CD14-positive monocyte (primary cell): ENCODE results near the gene MATN4. TPM values are rescaled to one million over a fixed set of nuclear protein-coding genes. Genes with fewer than 3 reads are reported as not detected.

Experiments
- DNase-seq, 3 donors: peaks; one replicate each; pipeline ENCODE4 v3.0.0-alpha.2; 2011 to 2022
- H2AFZ ChIP-seq: 2 replicates; pipeline ENCODE4 v1.6.0; 2012; ENCODE audit warnings: mild to moderate bottlenecking, low read depth, low read length, inconsistent platforms; ENCODE audit not compliant: insufficient read depth, poor library complexity, severe bottlenecking
- H3K27ac ChIP-seq, 2 donors: 1 replicate in 1 of 2; 2 replicates in 1 of 2; pipeline ENCODE4 v1.5.1; 2012 to 2013; ENCODE audit warnings: low read length in 2 of 2, control low read depth in 1 of 2, inconsistent platforms in 1 of 2, low read depth in 1 of 2, mild to moderate bottlenecking in 1 of 2
- H3K27me3 ChIP-seq, 2 donors: one replicate each; pipeline versions ENCODE4 v1.6.0 to v1.6.1; 2011 to 2013; ENCODE audit warnings: low read length in 2 of 2; ENCODE audit not compliant: control insufficient read depth in 2 of 2, insufficient read depth in 2 of 2
- H3K36me3 ChIP-seq, 2 donors: replicated peaks in 1 of 2; 1 replicate in 1 of 2; 2 replicates in 1 of 2; pipeline versions ENCODE4 v1.5.1 to v1.6.1; 2012 to 2013; ENCODE audit warnings: low read length in 2 of 2, control low read depth in 1 of 2, inconsistent platforms in 1 of 2, mild to moderate bottlenecking in 1 of 2; ENCODE audit not compliant: insufficient read depth in 2 of 2, control insufficient read depth in 1 of 2
- H3K4me1 ChIP-seq, 2 donors: 1 replicate in 1 of 2; 2 replicates in 1 of 2; pipeline versions ENCODE4 v1.5.1 to v1.6.1; 2012 to 2013; ENCODE audit warnings: low read length in 2 of 2, control low read depth in 1 of 2, inconsistent platforms in 1 of 2, mild to moderate bottlenecking in 1 of 2, moderate library complexity in 1 of 2; ENCODE audit not compliant: insufficient read depth in 2 of 2, control insufficient read depth in 1 of 2
- H3K4me2 ChIP-seq: replicated peaks from 2 replicates; pipeline ENCODE3; 2012; ENCODE audit warnings: low read length, moderate library complexity, mild to moderate bottlenecking; ENCODE audit not compliant: poor library complexity, severe bottlenecking; ENCODE audit errors: extremely low read depth
- H3K4me3 ChIP-seq, 3 experiments: fragments of 200-600 bp in 1 of 3; sonication (generic) in 1 of 3; replicated peaks in 1 of 3; 1 replicate in 2 of 3; 2 replicates in 1 of 3; pipeline ENCODE4 v1.5.1; 2011 to 2013; ENCODE audit warnings: low read length in 3 of 3, mild to moderate bottlenecking in 3 of 3, control low read depth in 2 of 3, low read depth in 2 of 3, inconsistent platforms in 1 of 3, moderate library complexity in 1 of 3
- H3K79me2 ChIP-seq: 2 replicates; pipeline ENCODE4 v1.6.0; 2012; ENCODE audit warnings: mild to moderate bottlenecking, control low read depth, inconsistent platforms, low read length, moderate library complexity; ENCODE audit not compliant: insufficient read depth
- H3K9ac ChIP-seq: 2 replicates; pipeline ENCODE4 v1.6.0; 2017; ENCODE audit warnings: low read length, mild to moderate bottlenecking; ENCODE audit not compliant: insufficient read depth, poor library complexity, severe bottlenecking
- H3K9me3 ChIP-seq, 2 donors: replicated peaks in 1 of 2; 1 replicate in 1 of 2; 2 replicates in 1 of 2; pipeline versions ENCODE4 v1.5.1 to v1.6.1; 2012 to 2013; ENCODE audit warnings: low read length in 2 of 2, control low read depth in 1 of 2; ENCODE audit not compliant: control insufficient read depth in 1 of 2, insufficient read depth in 1 of 2
- H4K20me1 ChIP-seq: 2 replicates; pipeline ENCODE4 v1.6.0; 2012; ENCODE audit warnings: mild to moderate bottlenecking, low read length, control low read depth, moderate library complexity; ENCODE audit not compliant: insufficient read depth
- H3K27ac Mint-ChIP-seq, 7 donors: one replicate each; pipeline ENCODE4 v1.8.0; 2020; ENCODE audit warnings: mild to moderate bottlenecking in 7 of 7, mixed read lengths in 7 of 7, moderate library complexity in 6 of 7, inconsistent platforms in 2 of 7
- H3K27me3 Mint-ChIP-seq, 3 donors: one replicate each; pipeline ENCODE4 v1.8.0; 2021 to 2022; ENCODE audit warnings: low read depth in 3 of 3, mild to moderate bottlenecking in 3 of 3, mixed read lengths in 3 of 3, moderate library complexity in 3 of 3, inconsistent platforms in 1 of 3
- H3K36me3 Mint-ChIP-seq, 2 donors: one replicate each; pipeline ENCODE4 v1.8.0; 2020; ENCODE audit warnings: mixed read lengths in 2 of 2, inconsistent platforms in 1 of 2, mild to moderate bottlenecking in 1 of 2
- H3K4me1 Mint-ChIP-seq: one replicate; pipeline ENCODE4 v1.8.0; 2020; ENCODE audit warnings: mild to moderate bottlenecking, mixed read lengths
- H3K4me3 Mint-ChIP-seq, 2 donors: one replicate each; pipeline ENCODE4 v1.8.0; 2020; ENCODE audit warnings: mild to moderate bottlenecking in 2 of 2, mixed read lengths in 2 of 2, moderate library complexity in 1 of 2
- H3K9me3 Mint-ChIP-seq, 7 donors: one replicate each; pipeline ENCODE4 v1.8.0; 2020 to 2022; ENCODE audit warnings: mixed read lengths in 7 of 7, mild to moderate bottlenecking in 6 of 7, moderate library complexity in 6 of 7, inconsistent platforms in 2 of 7
- WGBS: methylation state at CpG from one replicate; pipeline ENCODE4 v1.1.5; 2013; ENCODE audit warnings: missing lambda C conversion rate; ENCODE audit not compliant: insufficient coverage; 5-methylcytosine and 5-hydroxymethylcytosine counted together
- intact Hi-C, 2 donors: fragments of 100-400 bp; cut with micrococcal nuclease; formaldehyde crosslinking; loops; one replicate each; pipeline versions ENCODE4 v1.15.0 to v1.15.1; 2023
- polyA plus RNA-seq, 3 donors: library from polyadenylated mRNA; depleted of rRNA in 1 of 3; unstranded in 2 of 3; stranded (reverse) in 1 of 3; fragments of 300-500 nt in 2 of 3; fragments of >200 nt in 1 of 3; fragmentation: Illumina TruSeq in 2 of 3; gene quantifications; 1 replicate in 2 of 3; 2 replicates in 1 of 3; pipeline ENCODE4 v1.2.3, GENCODE V29; 2012 to 2021
- TF ChIP-seq, protein P1 (sequence below): fragments of 200-600 bp; IDR thresholded peaks from one replicate; pipeline ENCODE4 v1.8.0; 2022; ENCODE audit warnings: antibody characterized with exemption, mild to moderate bottlenecking

MATN4 gene
- polyA plus RNA-seq, 3 donors, result not detected

DNA sequence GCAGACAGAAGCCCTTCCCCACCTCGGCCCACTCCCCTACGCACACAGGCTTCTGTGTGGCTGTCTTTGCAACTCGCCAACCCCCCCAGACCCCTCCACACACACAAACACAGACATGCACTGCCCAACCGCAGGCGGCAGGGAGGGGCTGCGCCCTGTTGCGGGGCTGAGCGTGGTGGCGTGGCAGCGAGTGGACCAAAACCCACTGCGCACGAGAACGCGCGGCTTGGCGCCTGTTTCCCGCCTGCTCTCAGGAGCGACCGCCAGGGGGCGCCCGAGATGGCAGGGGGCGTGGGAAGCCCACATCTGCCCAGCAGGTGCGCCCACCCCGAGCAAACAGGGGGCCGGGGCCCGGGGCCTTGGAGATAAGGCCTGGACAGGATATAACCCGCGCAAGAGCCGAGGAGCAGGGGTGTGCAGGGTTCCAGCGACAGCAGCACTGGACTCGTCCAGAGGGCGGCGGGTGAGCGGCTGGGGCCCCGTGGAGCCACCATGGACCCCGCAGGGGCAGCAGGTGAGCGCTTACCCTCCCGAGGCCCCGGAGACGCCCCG lies 1.6 kb downstream of the MATN4 start, which contains the start of gene RBPJL:
Gene RBPJL (plus strand): TSS at position 410 of the 552 bp plus-strand sequence. CDS start 83 bp downstream, at position 493.
- peaks cover 0 to 8% (median 1%) of the 10 kb centered on the region in 7 donors for H3K9me3 Mint-ChIP-seq
- H3K36me3 Mint-ChIP-seq, result no peaks in the 10 kb centered on the region
- WGBS, result 18% methylated on average over 39 of the region's 41 CpGs
- H3K36me3 ChIP-seq, result no peaks in the 10 kb centered on the region
- H3K27me3 ChIP-seq, result peaks cover 0 to 36% of the 10 kb centered on the region in 2 donors
- no peak within 1 kb of the TSS for H3K27ac ChIP-seq
- DNase-seq, result peak in 1 of 3 donors; percentile 14
- peaks cover 6% of the 10 kb centered on the region for H3K4me1 Mint-ChIP-seq
- H3K4me1 ChIP-seq, result peaks cover 2 to 3% of the 10 kb centered on the region in 2 donors
- peak within 1 kb of the TSS in 1 of 2 donors; percentile 61 for H3K4me3 Mint-ChIP-seq
- H4K20me1 ChIP-seq, result no peaks in the 10 kb centered on the region
- H3K9me3 ChIP-seq, result no peaks in the 10 kb centered on the region
- H3K4me2 ChIP-seq, result no peak within 1 kb of the TSS
- intact Hi-C loops, result no loop called here
- H3K27me3 Mint-ChIP-seq, result peaks cover 31 to 67% (median 47%) of the 10 kb centered on the region in 3 donors
- H2AFZ ChIP-seq, result no peak within 1 kb of the TSS
- TF ChIP-seq, protein P1, sequence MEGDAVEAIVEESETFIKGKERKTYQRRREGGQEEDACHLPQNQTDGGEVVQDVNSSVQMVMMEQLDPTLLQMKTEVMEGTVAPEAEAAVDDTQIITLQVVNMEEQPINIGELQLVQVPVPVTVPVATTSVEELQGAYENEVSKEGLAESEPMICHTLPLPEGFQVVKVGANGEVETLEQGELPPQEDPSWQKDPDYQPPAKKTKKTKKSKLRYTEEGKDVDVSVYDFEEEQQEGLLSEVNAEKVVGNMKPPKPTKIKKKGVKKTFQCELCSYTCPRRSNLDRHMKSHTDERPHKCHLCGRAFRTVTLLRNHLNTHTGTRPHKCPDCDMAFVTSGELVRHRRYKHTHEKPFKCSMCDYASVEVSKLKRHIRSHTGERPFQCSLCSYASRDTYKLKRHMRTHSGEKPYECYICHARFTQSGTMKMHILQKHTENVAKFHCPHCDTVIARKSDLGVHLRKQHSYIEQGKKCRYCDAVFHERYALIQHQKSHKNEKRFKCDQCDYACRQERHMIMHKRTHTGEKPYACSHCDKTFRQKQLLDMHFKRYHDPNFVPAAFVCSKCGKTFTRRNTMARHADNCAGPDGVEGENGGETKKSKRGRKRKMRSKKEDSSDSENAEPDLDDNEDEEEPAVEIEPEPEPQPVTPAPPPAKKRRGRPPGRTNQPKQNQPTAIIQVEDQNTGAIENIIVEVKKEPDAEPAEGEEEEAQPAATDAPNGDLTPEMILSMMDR, result peak; percentile 94
- no peak within 1 kb of the TSS for H3K27ac Mint-ChIP-seq
- H3K79me2 ChIP-seq, result no peaks in the 10 kb centered on the region
- H3K4me3 ChIP-seq, result no peak within 1 kb of the TSS
- no peak within 1 kb of the TSS for H3K9ac ChIP-seq

DNA sequence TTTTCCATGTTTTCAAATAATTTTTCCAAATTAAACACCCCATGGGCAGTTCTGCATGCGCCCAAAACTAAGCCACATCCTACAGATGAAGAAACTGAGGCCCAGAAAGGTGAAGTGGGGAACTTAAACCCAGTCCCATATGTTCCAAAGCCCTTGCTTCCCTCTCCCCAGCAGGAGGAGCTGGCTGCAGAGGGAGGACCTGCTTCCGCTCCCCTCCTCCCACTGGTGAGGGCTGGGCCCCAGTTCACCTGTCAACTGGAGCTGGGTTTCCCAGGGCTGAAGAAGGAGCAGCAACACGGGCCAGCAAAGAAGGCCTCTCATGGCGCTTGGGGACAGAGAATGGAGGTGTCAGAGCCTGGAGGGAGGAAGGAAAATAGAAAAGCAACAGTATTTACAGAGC lies 2.8 kb downstream of the MATN4 start:
- no peaks in the 10 kb centered on the region for H3K9me3 ChIP-seq
- no peak overlapping the region for H3K4me2 ChIP-seq
- TF ChIP-seq, protein P1, result no peak
- no peak overlapping the region for H3K4me3 ChIP-seq
- intact Hi-C loops, result no loop called here
- Mint-ChIP-seq H3K36me3 (no peaks in the 10 kb centered on the region), H3K4me3 (peak overlapping the region in 1 of 2 donors; percentile 36), H3K27ac (no peak overlapping the region), H3K9me3 (peaks cover 0 to 7% (median 1%) of the 10 kb centered on the region in 7 donors), H3K4me1 (no peaks in the 10 kb centered on the region), H3K27me3 (peaks cover 28 to 61% (median 43%) of the 10 kb centered on the region in 3 donors)
- no peak for DNase-seq
- no peaks in the 10 kb centered on the region for H3K79me2 ChIP-seq
- H2AFZ ChIP-seq, result no peak overlapping the region
- H3K9ac ChIP-seq, result no peak overlapping the region
- H3K27me3 ChIP-seq, result peaks cover 0 to 36% of the 10 kb centered on the region in 2 donors
- no peaks in the 10 kb centered on the region for H3K36me3 ChIP-seq
- H4K20me1 ChIP-seq, result no peaks in the 10 kb centered on the region
- WGBS, result 89% methylated on average over 3 of the region's 4 CpGs
- H3K4me1 ChIP-seq, result no peaks in the 10 kb centered on the region
- no peak overlapping the region for H3K27ac ChIP-seq
